DND-41 (cell line): Measurements from ENCODE around the gene VIT.
A peak's percentile ranks its signal among the peaks of the same experiment; 100 is the strongest.

Experiments
- ATAC-seq: fragments of 200-7000 bp; cut with Tn5 transposase; 3 replicates; pipeline ENCODE4 v1.9.1; 2021; ENCODE audit warnings: low read depth; ENCODE audit not compliant: insufficient read depth
- DNase-seq: peaks from one replicate; pipeline ENCODE4 v3.0.0-alpha.2; 2020
- H2AFZ ChIP-seq: 2 replicates; pipeline ENCODE4 v1.6.0; 2012; ENCODE audit warnings: low read depth, low read length
- H3K27ac ChIP-seq: 2 replicates; pipeline ENCODE4 v1.5.1; 2012; ENCODE audit warnings: low read length, inconsistent platforms
- H3K27me3 ChIP-seq: fragments of 200-600 bp; sonication (generic); 2 replicates; pipeline ENCODE4 v1.6.0; 2012; ENCODE audit warnings: low read length, mild to moderate bottlenecking, inconsistent platforms; ENCODE audit not compliant: insufficient read depth, poor library complexity
- H3K36me3 ChIP-seq: 2 replicates; pipeline ENCODE4 v1.5.1; 2012; ENCODE audit warnings: low read length, inconsistent platforms; ENCODE audit not compliant: insufficient read depth
- H3K4me1 ChIP-seq: 2 replicates; pipeline ENCODE4 v1.5.1; 2012; ENCODE audit warnings: mild to moderate bottlenecking, low read length; ENCODE audit not compliant: insufficient read depth
- H3K4me2 ChIP-seq: 2 replicates; pipeline ENCODE4 v1.6.0; 2012; ENCODE audit warnings: mild to moderate bottlenecking, moderate library complexity, low read length, inconsistent platforms; ENCODE audit not compliant: insufficient read depth
- H3K4me3 ChIP-seq, 2 experiments: fragments of 200-600 bp in 1 of 2; shearing (Covaris generic) in 1 of 2; 2 replicates each; pipeline ENCODE4 v1.5.1; 2012 to 2016; ENCODE audit warnings: inconsistent platforms in 2 of 2, low read length in 2 of 2, mild to moderate bottlenecking in 2 of 2, low read depth in 1 of 2, moderate library complexity in 1 of 2
- H3K79me2 ChIP-seq: 2 replicates; pipeline ENCODE4 v1.6.0; 2012; ENCODE audit warnings: low read length, inconsistent platforms; ENCODE audit not compliant: insufficient read depth
- H3K9ac ChIP-seq: 2 replicates; pipeline ENCODE4 v1.6.0; 2012; ENCODE audit warnings: low read depth, mild to moderate bottlenecking, inconsistent platforms, low read length, moderate library complexity
- H3K9me3 ChIP-seq: 2 replicates; pipeline ENCODE4 v1.5.1; 2012; ENCODE audit warnings: low read length, moderate library complexity, mild to moderate bottlenecking, inconsistent platforms; ENCODE audit not compliant: insufficient read depth, severe bottlenecking
- H4K20me1 ChIP-seq: 2 replicates; pipeline ENCODE4 v1.6.0; 2012; ENCODE audit warnings: low read length; ENCODE audit not compliant: insufficient read depth
- CTCF ChIP-seq: IDR thresholded peaks from 2 replicates; pipeline ENCODE4 v1.5.1; 2012; ENCODE audit warnings: borderline replicate concordance, low read length, moderate library complexity, mild to moderate bottlenecking; ENCODE audit not compliant: poor library complexity, severe bottlenecking; ENCODE audit errors: extremely low read depth
- EZH2 ChIP-seq: IDR thresholded peaks from 3 replicates; pipeline ENCODE4 v1.6.1; 2012; ENCODE audit warnings: borderline replicate concordance, low read depth, mild to moderate bottlenecking, moderate library complexity, low read length, inconsistent platforms; ENCODE audit not compliant: severe bottlenecking

VIT gene

GRCh38 chr2:36792951-36793350 is 96.4 kb downstream of the VIT start:
- Histone ChIP-seq H3K9ac (no peak overlapping the region), H3K4me2 (no peak overlapping the region), H3K4me1 (peaks cover 16% of the 10 kb centered on the region), H3K27me3 (peaks cover 8% of the 10 kb centered on the region), H3K4me3 (no peak overlapping the region), H2AFZ (no peak overlapping the region), H3K36me3 (no peaks in the 10 kb centered on the region), H3K9me3 (no peaks in the 10 kb centered on the region), H3K27ac (no peak overlapping the region), H4K20me1 (no peaks in the 10 kb centered on the region), H3K79me2 (no peaks in the 10 kb centered on the region)
- ATAC-seq (peak; percentile 99), DNase-seq (peak; percentile 82)
- no peak for TF ChIP-seq CTCF
- no peak for TF ChIP-seq EZH2

GRCh38 chr2:36797324-36798070 is 101.0 kb downstream of the VIT start:
- Histone ChIP-seq H4K20me1 (no peaks in the 10 kb centered on the region), H3K4me3 (no peak overlapping the region), H3K4me1 (peaks cover 10% of the 10 kb centered on the region), H3K9ac (no peak overlapping the region), H3K4me2 (no peak overlapping the region), H3K27ac (no peak overlapping the region), H3K9me3 (no peaks in the 10 kb centered on the region), H2AFZ (no peak overlapping the region), H3K79me2 (no peaks in the 10 kb centered on the region), H3K27me3 (peaks cover 8% of the 10 kb centered on the region), H3K36me3 (no peaks in the 10 kb centered on the region)
- DNase-seq, result no peak
- TF ChIP-seq EZH2 (no peak), CTCF (no peak)
- ATAC-seq, result no peak

- Histone ChIP-seq H3K4me1 (no peaks in the 10 kb centered on the region), H3K9me3 (no peaks in the 10 kb centered on the region), H3K27me3 (peaks cover 8% of the 10 kb centered on the region), H2AFZ (no peak overlapping the region), H4K20me1 (no peaks in the 10 kb centered on the region), H3K36me3 (no peaks in the 10 kb centered on the region), H3K4me2 (no peak overlapping the region), H3K9ac (no peak overlapping the region), H3K79me2 (no peaks in the 10 kb centered on the region), H3K27ac (no peak overlapping the region), H3K4me3 (no peak overlapping the region)
- TF ChIP-seq CTCF (no peak), EZH2 (no peak)
- DNase-seq (no peak), ATAC-seq (no peak)
These were observed 102.2 kb downstream of the VIT start for GRCh38 chr2:36798724-36799123.
